T-helper 1 cell treated with Interleukin-12 subunit alpha and Interleukin-12 subunit beta and Interleukin-4 antibody, amounts not matched to agents 30 ng/mL and 1 ng/mL, for 36 hours (primary cell): ENCODE measurements around the gene IQUB. TPM values are rescaled to one million over a fixed set of nuclear protein-coding genes. Genes with fewer than 3 reads are reported as not detected.
"Not testable (repeated sequence)": the region's sequence is repeated elsewhere in the genome, so short reads cannot be mapped to it uniquely, and the experiment has no call there.

Experiments
- intact Hi-C: fragments of 100-400 bp; cut with micrococcal nuclease; formaldehyde crosslinking; loops from one replicate; pipeline ENCODE4 v1.15.1; 2024
- total RNA-seq: library from RNA; stranded (reverse); gene quantifications from 2 replicates; pipeline ENCODE4 v1.2.3, GENCODE V29; 2022

Gene IQUB
- total RNA-seq, 1 donor from 2014 or later, result 0.10 TPM

DNA sequence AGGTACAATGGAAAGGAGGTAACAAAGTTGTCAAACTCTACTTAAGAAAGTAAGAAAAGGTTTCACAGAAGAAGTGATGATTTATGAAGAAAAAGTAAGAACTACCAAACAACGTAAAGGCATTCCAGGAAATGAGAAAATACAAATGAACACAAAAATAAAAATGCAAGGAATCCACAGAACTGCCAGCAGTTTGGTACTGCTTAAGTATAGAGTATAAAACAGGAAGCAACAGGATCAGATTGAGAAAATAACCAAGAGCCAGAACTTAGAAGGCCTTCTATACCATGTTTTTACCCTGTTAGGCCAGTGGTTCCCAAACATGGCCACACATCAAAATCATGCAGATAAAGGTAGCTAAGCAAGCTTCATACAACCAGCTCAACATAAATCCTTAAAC lies 14.0 kb upstream of the IQUB start:
- intact Hi-C loops, result no loop called here

GRCh38 chr7:123539871-123540270 lies 5.5 kb upstream of the IQUB start:
- intact Hi-C loops, result no loop called here

GRCh38 chr7:123538897-123539296 lies 4.5 kb upstream of the IQUB start:
- intact Hi-C loops, result no loop called here

- intact Hi-C loops, result no loop called here
Observed at GRCh38 chr7:123538189-123538714, 3.9 kb upstream of the IQUB start.

- intact Hi-C loops, result loop anchor here (1.0 kb wide), 1 partner anchor 43 kb away; no protein-coding TSS in a partner anchor
Observed at GRCh38 chr7:123537026-123537642, 2.7 kb upstream of the IQUB start.

GRCh38 chr7:123535517-123535916 lies 1.1 kb upstream of the IQUB start:
- intact Hi-C loops, result loop anchor here (1.0 kb wide), 2 partner anchors 9 to 214 kb away; partner anchors contain the start of gene WASL

GRCh38 chr7:123533929-123534382 lies 439 bp downstream of the IQUB start:
- intact Hi-C loops, result loop anchor here (1.0 kb wide), 2 partner anchors 23 to 1395 kb away; partner anchors contain the start of genes NDUFA5 and POT1

DNA sequence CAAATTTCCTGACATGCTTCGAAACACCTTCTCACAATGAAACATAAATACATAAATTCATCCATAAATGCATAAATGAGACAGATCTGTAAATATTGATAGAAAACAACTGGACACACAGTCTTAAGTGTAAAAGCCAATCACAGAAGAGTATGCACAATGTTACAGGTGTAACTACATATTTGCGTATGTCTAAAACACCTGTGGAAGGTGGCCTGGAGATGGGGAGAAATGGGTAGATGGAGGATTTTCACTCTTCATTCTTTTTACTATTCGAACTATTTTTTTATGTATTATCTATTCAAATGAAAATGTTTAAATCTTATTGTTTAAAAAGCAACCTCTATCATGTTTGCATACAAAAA lies 860 bp downstream of the IQUB start:
- intact Hi-C loops, result no loop called here

DNA sequence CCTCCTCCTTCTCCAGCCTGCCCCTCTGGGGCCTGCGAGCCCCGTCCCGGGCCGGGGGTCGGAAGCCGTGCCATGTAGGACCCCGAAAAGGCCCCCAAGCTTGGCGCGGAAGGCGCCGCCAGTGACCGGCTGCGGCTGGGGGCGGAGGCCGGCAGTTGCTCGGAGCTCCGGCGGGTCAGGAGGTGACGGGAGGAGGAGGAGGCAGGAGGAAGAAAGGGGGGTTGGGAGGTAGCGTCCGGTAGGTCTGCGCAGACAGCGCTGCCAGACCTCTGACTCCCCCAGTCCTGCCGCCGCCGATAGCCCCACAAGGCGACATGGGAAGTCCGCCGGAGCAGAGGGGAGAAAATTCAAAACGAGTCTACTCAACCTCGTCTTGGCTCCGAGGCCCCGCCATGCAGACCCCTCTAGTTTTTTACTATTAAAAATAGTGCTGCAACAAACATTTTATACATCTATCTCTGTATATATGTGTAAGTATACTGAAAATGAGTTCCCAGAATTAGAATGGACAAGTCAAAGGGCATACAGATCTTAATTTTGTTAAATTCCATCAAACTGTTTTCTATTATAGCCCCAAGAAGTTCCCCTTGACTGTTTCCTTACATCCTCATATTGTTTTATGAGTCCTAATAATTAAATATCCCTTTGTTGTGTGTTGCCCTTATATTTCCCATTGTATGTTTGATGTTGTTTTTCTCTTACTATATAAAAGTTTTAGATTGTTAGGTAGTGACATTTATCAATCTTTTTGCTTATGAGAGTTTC lies 1.4 kb downstream of the IQUB start:
- intact Hi-C loops, result not testable (repeated sequence)

DNA sequence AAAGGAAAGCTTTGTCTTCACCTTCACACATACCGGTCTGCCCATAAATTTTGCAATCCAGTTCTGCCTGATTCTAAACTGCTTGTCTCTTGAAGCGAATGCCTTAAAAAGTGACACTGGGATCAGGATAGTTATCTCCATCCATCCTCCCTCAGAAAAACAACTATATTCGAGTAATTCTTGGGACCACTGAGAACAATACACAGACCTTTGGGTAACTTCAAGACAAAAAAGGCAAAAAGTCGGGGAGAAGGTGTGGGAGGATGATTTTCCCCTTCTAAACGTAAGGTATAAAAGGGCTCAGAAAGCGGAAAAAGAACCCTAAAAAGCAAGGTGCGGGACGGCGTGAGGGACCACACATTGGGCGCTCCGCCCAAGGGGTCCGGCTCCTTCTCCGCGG lies 2.1 kb downstream of the IQUB start:
- intact Hi-C loops, result not testable (repeated sequence)

- intact Hi-C loops, result not testable (repeated sequence)
Observed at GRCh38 chr7:123530035-123530591, 4.3 kb downstream of the IQUB start.

DNA sequence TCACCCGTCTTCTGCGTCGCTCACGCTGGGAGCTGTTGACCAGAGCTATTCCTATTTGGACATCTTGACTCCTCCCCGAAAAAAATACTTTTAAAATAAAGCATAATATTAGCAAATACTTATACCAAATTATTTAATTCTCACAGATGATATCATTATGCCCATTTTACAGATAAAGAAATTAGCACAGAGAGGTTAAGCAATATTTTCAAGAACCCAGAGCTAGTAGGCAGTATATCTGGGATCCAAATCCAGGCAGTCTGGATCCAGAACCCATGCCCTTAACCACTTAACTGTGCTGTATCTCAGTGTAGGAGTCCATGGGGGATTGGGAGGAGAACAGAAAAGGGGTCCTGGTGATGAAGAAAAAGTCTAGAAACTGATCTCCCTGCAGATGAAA lies 6.1 kb downstream of the IQUB start:
- intact Hi-C loops, result no loop called here

- intact Hi-C loops, result not testable (repeated sequence)
Observed at GRCh38 chr7:123527712-123528225, 6.6 kb downstream of the IQUB start.

GRCh38 chr7:123526533-123526932 lies 7.9 kb downstream of the IQUB start:
- intact Hi-C loops, result not testable (repeated sequence)

DNA sequence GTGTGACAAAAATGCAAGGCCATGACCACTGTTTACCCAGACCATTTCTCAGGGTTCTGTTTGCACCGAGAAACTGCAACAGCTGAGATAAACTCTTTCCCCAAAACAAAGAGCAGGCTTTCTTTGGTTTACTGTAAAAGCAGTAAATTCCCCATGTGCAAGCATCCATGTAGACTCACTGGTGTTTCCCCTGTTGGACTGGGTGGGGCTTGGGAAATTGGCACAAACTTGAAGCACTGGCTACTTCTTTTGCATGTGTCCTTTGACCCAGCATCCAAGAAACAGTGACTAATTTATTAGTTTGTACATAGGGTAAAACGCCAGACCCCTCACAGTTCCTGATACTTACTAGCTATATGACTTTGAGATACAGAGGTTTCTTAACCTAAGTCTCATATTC lies 12.3 kb downstream of the IQUB start:
- intact Hi-C loops, result no loop called here

GRCh38 chr7:123505221-123505620 lies 29.2 kb downstream of the IQUB start:
- intact Hi-C loops, result no loop called here

GRCh38 chr7:123502201-123502600 lies 32.2 kb downstream of the IQUB start:
- intact Hi-C loops, result no loop called here

- intact Hi-C loops, result no loop called here
Observed at GRCh38 chr7:123500878-123501489, 33.4 kb downstream of the IQUB start.

- intact Hi-C loops, result no loop called here
Observed at GRCh38 chr7:123499211-123499970, 35.0 kb downstream of the IQUB start.

GRCh38 chr7:123498601-123499000 lies 35.8 kb downstream of the IQUB start:
- intact Hi-C loops, result no loop called here

DNA sequence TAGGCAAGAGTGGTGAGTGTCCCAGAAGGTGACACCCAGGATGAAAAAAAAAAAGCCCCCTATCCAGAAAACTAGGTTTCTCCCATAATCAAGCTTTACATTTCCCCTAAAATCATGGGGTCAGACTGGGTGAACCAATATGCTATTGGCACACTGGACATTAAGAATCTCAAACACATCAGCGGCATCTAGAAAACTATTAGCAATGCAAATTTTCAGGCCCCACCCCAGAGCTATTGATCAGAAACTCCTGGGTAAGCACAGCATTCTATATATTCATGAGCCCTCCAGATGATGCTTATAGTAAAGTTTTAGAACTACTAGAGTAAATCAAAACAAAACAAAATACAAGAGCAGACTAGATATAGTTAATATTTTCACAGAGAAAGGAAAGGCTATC lies 36.4 kb downstream of the IQUB start:
- intact Hi-C loops, result no loop called here
